Measurements from ENCODE around the gene C11orf42. TPM values are rescaled to one million over a fixed set of nuclear protein-coding genes. Genes with fewer than 3 reads are reported as not detected.

The C11orf42 gene
- total RNA-seq, 1 experiment from 2014 or later: not detected

GRCh38 chr11:6223854-6224253, 18.5 kb downstream of the C11orf42 start:
- intact Hi-C loops (cut with micrococcal nuclease): no loop called here
- Histone ChIP-seq H3F3A (ENCODE audit: low read length, unreplicated experiment) (no peaks in the 10 kb centered on the region), H3K27ac (ENCODE audit: low read length) (no peak overlapping the region), H3K4me2 (ENCODE audit: low read length) (no peak overlapping the region), H3K9me3 (ENCODE audit: low read length) (no peaks in the 10 kb centered on the region), H3K79me2 (ENCODE audit: low read length) (peaks cover 36% of the 10 kb centered on the region), H3K9me2 (replicated peaks; ENCODE audit: low read length) (no peaks in the 10 kb centered on the region), H3K4me3 (ENCODE audit: low read length) (no peak overlapping the region), H3K27me3 (ENCODE audit: low read length) (no peaks in the 10 kb centered on the region), H4K20me1 (ENCODE audit: low read length) (peaks cover 7% of the 10 kb centered on the region), H2AFZ (ENCODE audit: low read length) (no peak overlapping the region), H3K9ac (ENCODE audit: low read length) (no peak overlapping the region), H3K36me3 (ENCODE audit: low read depth, low read length) (peaks cover 20% of the 10 kb centered on the region; the same call in 1 of the 2 replicates), H3K4me1 (ENCODE audit: insufficient read depth, low read length) (peaks cover 18% of the 10 kb centered on the region)
- no TSS peak for BruUV-seq (replicated peaks)
- no peak for DNase-seq
- ATAC-seq: no peak
- no peak for TF ChIP-seq CTCF (conservative IDR thresholded peaks at IDR 0.05; ENCODE audit: low read depth, low read length)
- TF ChIP-seq EZH2phosphoT487 (IDR thresholded peaks at IDR 0.05; ENCODE audit: borderline replicate concordance, low read length): no peak
- no peak for TF ChIP-seq EZH2 (IDR thresholded peaks at IDR 0.05; ENCODE audit: low read length, unreplicated experiment)
- POLR2A ChIA-PET (ENCODE audit: unreplicated experiment): no interaction called here
- CTCF ChIA-PET: no interaction called here

GRCh38 chr11:6224421-6224820, 19.1 kb downstream of the C11orf42 start:
- Histone ChIP-seq H3K4me3 (ENCODE audit: low read length) (no peak overlapping the region), H3K27ac (ENCODE audit: low read length) (no peak overlapping the region), H3F3A (ENCODE audit: low read length, unreplicated experiment) (no peaks in the 10 kb centered on the region), H3K36me3 (ENCODE audit: low read depth, low read length) (peaks cover 20% of the 10 kb centered on the region; the same call in 1 of the 2 replicates), H3K4me2 (ENCODE audit: low read length) (no peak overlapping the region), H3K4me1 (ENCODE audit: insufficient read depth, low read length) (peaks cover 13% of the 10 kb centered on the region), H2AFZ (ENCODE audit: low read length) (no peak overlapping the region), H3K9me3 (ENCODE audit: low read length) (no peaks in the 10 kb centered on the region), H4K20me1 (ENCODE audit: low read length) (peaks cover 4% of the 10 kb centered on the region; the same call in 1 of the 2 replicates), H3K27me3 (ENCODE audit: low read length) (no peaks in the 10 kb centered on the region), H3K79me2 (ENCODE audit: low read length) (peaks cover 41% of the 10 kb centered on the region), H3K9me2 (replicated peaks; ENCODE audit: low read length) (no peaks in the 10 kb centered on the region), H3K9ac (ENCODE audit: low read length) (no peak overlapping the region)
- no peak for TF ChIP-seq CTCF (conservative IDR thresholded peaks at IDR 0.05; ENCODE audit: low read depth, low read length)
- no peak for TF ChIP-seq EZH2 (IDR thresholded peaks at IDR 0.05; ENCODE audit: low read length, unreplicated experiment)
- no peak for TF ChIP-seq EZH2phosphoT487 (IDR thresholded peaks at IDR 0.05; ENCODE audit: borderline replicate concordance, low read length)
- no TSS peak for BruUV-seq (replicated peaks)
- POLR2A ChIA-PET (ENCODE audit: unreplicated experiment): no interaction called here
- intact Hi-C loops (cut with micrococcal nuclease): no loop called here
- CTCF ChIA-PET: no interaction called here
- ATAC-seq (no peak), DNase-seq (no peak)

- Histone ChIP-seq H3F3A (ENCODE audit: low read length, unreplicated experiment) (no peaks in the 10 kb centered on the region), H2AFZ (ENCODE audit: low read length) (no peak overlapping the region), H3K27me3 (ENCODE audit: low read length) (no peaks in the 10 kb centered on the region), H3K27ac (ENCODE audit: low read length) (no peak overlapping the region), H3K36me3 (ENCODE audit: low read depth, low read length) (peaks cover 20% of the 10 kb centered on the region; the same call in 1 of the 2 replicates), H3K4me3 (ENCODE audit: low read length) (no peak overlapping the region), H4K20me1 (ENCODE audit: low read length) (peaks cover 4% of the 10 kb centered on the region; the same call in 1 of the 2 replicates), H3K9me2 (replicated peaks; ENCODE audit: low read length) (no peaks in the 10 kb centered on the region), H3K4me2 (ENCODE audit: low read length) (no peak overlapping the region), H3K79me2 (ENCODE audit: low read length) (peaks cover 47% of the 10 kb centered on the region), H3K9ac (ENCODE audit: low read length) (no peak overlapping the region), H3K4me1 (ENCODE audit: insufficient read depth, low read length) (peaks cover 7% of the 10 kb centered on the region), H3K9me3 (ENCODE audit: low read length) (no peaks in the 10 kb centered on the region)
- ChIA-PET POLR2A (ENCODE audit: unreplicated experiment) (no interaction called here), CTCF (no interaction called here)
- TF ChIP-seq EZH2 (IDR thresholded peaks at IDR 0.05; ENCODE audit: low read length, unreplicated experiment) (no peak), CTCF (conservative IDR thresholded peaks at IDR 0.05; ENCODE audit: low read depth, low read length) (no peak), EZH2phosphoT487 (IDR thresholded peaks at IDR 0.05; ENCODE audit: borderline replicate concordance, low read length) (no peak)
- intact Hi-C loops (cut with micrococcal nuclease): no loop called here
- no peak for ATAC-seq
- no peak for DNase-seq
- BruUV-seq (replicated peaks): no TSS peak
Observed at GRCh38 chr11:6225024-6225423, 19.7 kb downstream of the C11orf42 start.

Data from PC-3 (cell line).